HG03469 (cell line): ENCODE data around the gene PCDHGB3.

Experiments used
- ATAC-seq: cut with Tn5 transposase; IDR thresholded peaks from one replicate; pipeline ENCODE4 v1.9.1; 2021; ENCODE audit warnings: mild to moderate bottlenecking, moderate library complexity, moderate number of reproducible peaks; ENCODE audit not compliant: unreplicated experiment

The PCDHGB3 gene

GRCh38 chr5:141417494-141418172, 47.6 kb downstream of the PCDHGB3 start, which contains the start of gene PCDHGB7:
PCDHGB7 (plus strand) TSS chr5:141417677; CDS start chr5:141417860, 183 bp downstream.
- ATAC-seq, result peak; percentile 52

- ATAC-seq, result no peak
These were observed 49.2 kb downstream of the PCDHGB3 start for GRCh38 chr5:141419074-141419880.

- no peak for ATAC-seq
These were observed 50.9 kb downstream of the PCDHGB3 start, which contains the start of gene PCDHGA11 for GRCh38 chr5:141420855-141421488. PCDHGA11 (plus strand) TSS chr5:141421051; CDS start chr5:141421228, 177 bp downstream.

GRCh38 chr5:141421489-141421855, 51.4 kb downstream of the PCDHGB3 start:
- ATAC-seq, result no peak
